Measurements from ENCODE around the gene BHLHE41.

The BHLHE41 gene

GRCh38 chr12:26162174-26162573, 37.3 kb upstream of the BHLHE41 start:
- DNase-seq (ENCODE audit: extremely low read depth, low read depth): no peak
- no peak overlapping the region for H3K4me3 ChIP-seq (replicated peaks; ENCODE audit: low read depth, low read length)
- no peak for TF ChIP-seq CTCF (IDR thresholded peaks at IDR 0.05; ENCODE audit: low read depth, low read length, missing control alignments)

GRCh38 chr12:26158078-26158764, 33.4 kb upstream of the BHLHE41 start:
- TF ChIP-seq CTCF (IDR thresholded peaks at IDR 0.05; ENCODE audit: low read depth, low read length, missing control alignments): no peak
- no peak for DNase-seq (ENCODE audit: extremely low read depth, low read depth)
- no peak overlapping the region for H3K4me3 ChIP-seq (replicated peaks; ENCODE audit: low read depth, low read length)

DNA sequence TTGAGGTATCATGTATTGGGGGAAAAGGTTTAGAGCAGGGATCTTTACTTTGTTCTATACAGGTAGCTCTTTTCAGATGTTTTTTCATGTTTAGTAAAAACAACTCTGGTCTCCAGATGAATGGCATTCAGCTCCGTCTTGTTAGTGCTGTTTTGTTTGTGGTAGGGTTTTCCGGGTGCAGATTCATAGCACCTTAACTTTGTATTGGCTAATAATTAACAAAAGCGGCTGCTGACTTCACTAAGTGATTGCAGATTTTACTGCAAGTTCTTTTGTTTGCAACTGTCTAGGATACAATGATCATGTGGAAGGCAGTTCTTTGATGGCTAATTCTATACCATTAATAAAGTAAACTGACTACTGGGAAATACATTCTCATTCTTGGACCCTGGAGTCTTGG, 32.2 kb upstream of the BHLHE41 start:
- TF ChIP-seq CTCF (IDR thresholded peaks at IDR 0.05; ENCODE audit: low read depth, low read length, missing control alignments): no peak
- no peak overlapping the region for H3K4me3 ChIP-seq (replicated peaks; ENCODE audit: low read depth, low read length)
- DNase-seq (ENCODE audit: extremely low read depth, low read depth): no peak

- no peak for DNase-seq (ENCODE audit: extremely low read depth, low read depth)
- H3K4me3 ChIP-seq (replicated peaks; ENCODE audit: low read depth, low read length): no peak overlapping the region
- no peak for TF ChIP-seq CTCF (IDR thresholded peaks at IDR 0.05; ENCODE audit: low read depth, low read length, missing control alignments)
Observed at GRCh38 chr12:26156201-26156871, 31.5 kb upstream of the BHLHE41 start.

DNA sequence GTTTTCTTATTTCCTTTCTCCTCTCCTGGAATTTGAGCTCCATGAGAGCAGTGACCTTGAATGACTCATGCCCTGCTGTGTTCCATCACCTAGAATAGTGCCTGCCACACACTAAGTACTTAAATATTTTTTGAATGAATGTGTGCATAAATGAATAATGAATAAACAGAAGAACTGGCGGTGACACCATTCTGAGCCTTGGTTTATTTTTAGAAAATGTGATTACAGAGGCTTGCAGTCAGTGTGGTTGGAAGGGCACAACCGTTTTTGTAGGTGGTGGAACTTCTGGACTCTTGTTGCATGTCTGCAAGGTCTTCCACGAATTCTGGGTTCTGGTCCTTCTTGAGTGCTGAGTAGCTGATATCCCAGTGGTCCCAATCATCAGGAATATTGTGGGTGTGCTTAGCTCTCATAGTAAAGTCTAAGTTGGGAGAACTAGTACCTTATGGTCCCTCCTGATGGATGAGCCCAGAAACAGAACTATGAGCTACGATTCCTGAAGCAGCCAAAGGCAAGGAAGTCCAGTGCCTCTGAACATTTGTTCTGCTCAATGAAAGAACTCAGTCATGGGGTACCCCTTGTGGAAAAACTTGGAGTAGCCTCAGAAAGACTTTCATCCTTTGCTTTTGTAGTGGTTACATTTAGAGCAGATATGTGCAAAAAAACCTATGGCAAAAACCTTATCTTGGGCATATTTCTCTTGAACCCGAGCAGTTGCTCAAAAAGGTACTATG, 28.8 kb upstream of the BHLHE41 start:
- TF ChIP-seq CTCF (IDR thresholded peaks at IDR 0.05; ENCODE audit: low read depth, low read length, missing control alignments): peak; percentile 13
- no peak overlapping the region for H3K4me3 ChIP-seq (replicated peaks; ENCODE audit: low read depth, low read length)
- DNase-seq (ENCODE audit: extremely low read depth, low read depth): peak; percentile 65

DNA sequence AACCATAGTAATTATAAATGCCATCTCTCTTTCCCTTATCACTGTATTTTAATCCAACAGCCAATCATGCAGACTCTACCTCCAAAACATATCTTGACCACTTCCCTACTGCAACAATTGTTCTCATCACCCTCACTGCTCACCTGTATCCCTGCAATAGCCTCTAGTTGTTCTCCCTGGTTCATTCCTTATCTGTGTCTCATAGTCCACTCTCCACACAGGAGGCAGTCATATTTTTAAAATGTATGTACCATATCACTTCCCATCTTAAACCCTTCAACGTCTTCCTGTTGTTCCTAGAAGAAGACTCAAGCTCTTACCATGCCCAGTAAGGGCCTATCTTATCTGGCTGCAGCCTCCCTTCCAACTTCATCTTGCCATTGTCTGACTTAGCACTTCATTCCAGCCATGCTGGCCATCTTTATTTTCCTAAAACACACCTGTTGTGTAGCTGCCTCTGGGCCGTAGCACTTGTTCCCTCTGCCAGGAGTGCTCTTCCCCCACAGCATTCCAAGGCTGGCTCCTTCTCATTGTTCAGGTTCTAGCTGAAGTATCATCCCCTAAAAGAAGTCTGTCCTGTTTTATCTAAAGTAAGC, 27.8 kb upstream of the BHLHE41 start:
- no peak for TF ChIP-seq CTCF (IDR thresholded peaks at IDR 0.05; ENCODE audit: low read depth, low read length, missing control alignments)
- no peak overlapping the region for H3K4me3 ChIP-seq (replicated peaks; ENCODE audit: low read depth, low read length)
- no peak for DNase-seq (ENCODE audit: extremely low read depth, low read depth)

Data from HFF-Myc (cell line).